ENCODE results near the gene TPSG1. TPM values are rescaled to one million over a fixed set of nuclear protein-coding genes. Genes with fewer than 3 reads are reported as not detected.

The TPSG1 gene
- total and polyA plus RNA-seq, 2 of the 13 experiments (the other 11 are each of a cell fraction or from before 2014, with no cell fraction given): not detected

- TF ChIP-seq ZNF263 (CRISPR knock-in tag; IDR thresholded peaks at IDR 0.05) (peak; percentile 65), ZNF878 (CRISPR knock-in tag; IDR thresholded peaks at IDR 0.05) (peak; percentile 60; the same call in 1 of the 2 replicates), BORCS8-MEF2B (CRISPR knock-in tag; IDR thresholded peaks at IDR 0.05) (peak; percentile 95), ZFP62 (CRISPR knock-in tag; IDR thresholded peaks at IDR 0.05) (no peak), MAZ (IDR thresholded peaks at IDR 0.05; ENCODE audit: borderline replicate concordance, low read depth, low read length) (no peak), MAZ (CRISPR knock-in tag; IDR thresholded peaks at IDR 0.05; ENCODE audit: low read depth) (0 out of 2 replicates have a peak, but pooled peaks have one; percentile 41), TBL1XR1 (IDR thresholded peaks at IDR 0.05; ENCODE audit: borderline replicate concordance, low read length, partially characterized antibody) (no peak), ZBTB38 (CRISPR knock-in tag; IDR thresholded peaks at IDR 0.05) (peak; percentile 31; the same call in 1 of the 2 replicates), IKZF4 (CRISPR knock-in tag; IDR thresholded peaks at IDR 0.05; ENCODE audit: borderline replicate concordance, low read depth, not compliant biosample characterization) (no peak), ATRX (CRISPR knock-in tag; IDR thresholded peaks at IDR 0.05; ENCODE audit: borderline replicate concordance) (no peak), ZNF124 (CRISPR knock-in tag; IDR thresholded peaks at IDR 0.05) (peak; percentile 79; the same call in 1 of the 2 replicates), ZNF331 (CRISPR knock-in tag; IDR thresholded peaks at IDR 0.05) (peak; percentile 93), PPARG (CRISPR knock-in tag; conservative IDR thresholded peaks at IDR 0.05) (peak; percentile 61; the same call in 1 of the 2 replicates), SNAPC2 (CRISPR knock-in tag; IDR thresholded peaks at IDR 0.05) (no peak)
- TF ChIP-seq, protein P1, sequence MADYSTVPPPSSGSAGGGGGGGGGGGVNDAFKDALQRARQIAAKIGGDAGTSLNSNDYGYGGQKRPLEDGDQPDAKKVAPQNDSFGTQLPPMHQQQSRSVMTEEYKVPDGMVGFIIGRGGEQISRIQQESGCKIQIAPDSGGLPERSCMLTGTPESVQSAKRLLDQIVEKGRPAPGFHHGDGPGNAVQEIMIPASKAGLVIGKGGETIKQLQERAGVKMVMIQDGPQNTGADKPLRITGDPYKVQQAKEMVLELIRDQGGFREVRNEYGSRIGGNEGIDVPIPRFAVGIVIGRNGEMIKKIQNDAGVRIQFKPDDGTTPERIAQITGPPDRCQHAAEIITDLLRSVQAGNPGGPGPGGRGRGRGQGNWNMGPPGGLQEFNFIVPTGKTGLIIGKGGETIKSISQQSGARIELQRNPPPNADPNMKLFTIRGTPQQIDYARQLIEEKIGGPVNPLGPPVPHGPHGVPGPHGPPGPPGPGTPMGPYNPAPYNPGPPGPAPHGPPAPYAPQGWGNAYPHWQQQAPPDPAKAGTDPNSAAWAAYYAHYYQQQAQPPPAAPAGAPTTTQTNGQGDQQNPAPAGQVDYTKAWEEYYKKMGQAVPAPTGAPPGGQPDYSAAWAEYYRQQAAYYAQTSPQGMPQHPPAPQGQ (CRISPR knock-in tag; IDR thresholded peaks at IDR 0.05; ENCODE audit: borderline replicate concordance): no peak
- TF ChIP-seq, protein P2, sequence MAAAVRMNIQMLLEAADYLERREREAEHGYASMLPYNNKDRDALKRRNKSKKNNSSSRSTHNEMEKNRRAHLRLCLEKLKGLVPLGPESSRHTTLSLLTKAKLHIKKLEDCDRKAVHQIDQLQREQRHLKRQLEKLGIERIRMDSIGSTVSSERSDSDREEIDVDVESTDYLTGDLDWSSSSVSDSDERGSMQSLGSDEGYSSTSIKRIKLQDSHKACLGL (CRISPR knock-in tag; IDR thresholded peaks at IDR 0.05): peak; percentile 79
- TF ChIP-seq, protein P3, sequence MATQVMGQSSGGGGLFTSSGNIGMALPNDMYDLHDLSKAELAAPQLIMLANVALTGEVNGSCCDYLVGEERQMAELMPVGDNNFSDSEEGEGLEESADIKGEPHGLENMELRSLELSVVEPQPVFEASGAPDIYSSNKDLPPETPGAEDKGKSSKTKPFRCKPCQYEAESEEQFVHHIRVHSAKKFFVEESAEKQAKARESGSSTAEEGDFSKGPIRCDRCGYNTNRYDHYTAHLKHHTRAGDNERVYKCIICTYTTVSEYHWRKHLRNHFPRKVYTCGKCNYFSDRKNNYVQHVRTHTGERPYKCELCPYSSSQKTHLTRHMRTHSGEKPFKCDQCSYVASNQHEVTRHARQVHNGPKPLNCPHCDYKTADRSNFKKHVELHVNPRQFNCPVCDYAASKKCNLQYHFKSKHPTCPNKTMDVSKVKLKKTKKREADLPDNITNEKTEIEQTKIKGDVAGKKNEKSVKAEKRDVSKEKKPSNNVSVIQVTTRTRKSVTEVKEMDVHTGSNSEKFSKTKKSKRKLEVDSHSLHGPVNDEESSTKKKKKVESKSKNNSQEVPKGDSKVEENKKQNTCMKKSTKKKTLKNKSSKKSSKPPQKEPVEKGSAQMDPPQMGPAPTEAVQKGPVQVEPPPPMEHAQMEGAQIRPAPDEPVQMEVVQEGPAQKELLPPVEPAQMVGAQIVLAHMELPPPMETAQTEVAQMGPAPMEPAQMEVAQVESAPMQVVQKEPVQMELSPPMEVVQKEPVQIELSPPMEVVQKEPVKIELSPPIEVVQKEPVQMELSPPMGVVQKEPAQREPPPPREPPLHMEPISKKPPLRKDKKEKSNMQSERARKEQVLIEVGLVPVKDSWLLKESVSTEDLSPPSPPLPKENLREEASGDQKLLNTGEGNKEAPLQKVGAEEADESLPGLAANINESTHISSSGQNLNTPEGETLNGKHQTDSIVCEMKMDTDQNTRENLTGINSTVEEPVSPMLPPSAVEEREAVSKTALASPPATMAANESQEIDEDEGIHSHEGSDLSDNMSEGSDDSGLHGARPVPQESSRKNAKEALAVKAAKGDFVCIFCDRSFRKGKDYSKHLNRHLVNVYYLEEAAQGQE (IDR thresholded peaks at IDR 0.05; ENCODE audit: borderline replicate concordance in 1 of 2, low read depth in 1 of 2, low read length in 2 of 2): peak in 1 of 2 experiments; percentile 98
- TF ChIP-seq, protein P4, sequence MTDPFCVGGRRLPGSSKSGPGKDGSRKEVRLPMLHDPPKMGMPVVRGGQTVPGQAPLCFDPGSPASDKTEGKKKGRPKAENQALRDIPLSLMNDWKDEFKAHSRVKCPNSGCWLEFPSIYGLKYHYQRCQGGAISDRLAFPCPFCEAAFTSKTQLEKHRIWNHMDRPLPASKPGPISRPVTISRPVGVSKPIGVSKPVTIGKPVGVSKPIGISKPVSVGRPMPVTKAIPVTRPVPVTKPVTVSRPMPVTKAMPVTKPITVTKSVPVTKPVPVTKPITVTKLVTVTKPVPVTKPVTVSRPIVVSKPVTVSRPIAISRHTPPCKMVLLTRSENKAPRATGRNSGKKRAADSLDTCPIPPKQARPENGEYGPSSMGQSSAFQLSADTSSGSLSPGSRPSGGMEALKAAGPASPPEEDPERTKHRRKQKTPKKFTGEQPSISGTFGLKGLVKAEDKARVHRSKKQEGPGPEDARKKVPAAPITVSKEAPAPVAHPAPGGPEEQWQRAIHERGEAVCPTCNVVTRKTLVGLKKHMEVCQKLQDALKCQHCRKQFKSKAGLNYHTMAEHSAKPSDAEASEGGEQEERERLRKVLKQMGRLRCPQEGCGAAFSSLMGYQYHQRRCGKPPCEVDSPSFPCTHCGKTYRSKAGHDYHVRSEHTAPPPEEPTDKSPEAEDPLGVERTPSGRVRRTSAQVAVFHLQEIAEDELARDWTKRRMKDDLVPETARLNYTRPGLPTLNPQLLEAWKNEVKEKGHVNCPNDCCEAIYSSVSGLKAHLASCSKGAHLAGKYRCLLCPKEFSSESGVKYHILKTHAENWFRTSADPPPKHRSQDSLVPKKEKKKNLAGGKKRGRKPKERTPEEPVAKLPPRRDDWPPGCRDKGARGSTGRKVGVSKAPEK (CRISPR knock-in tag; IDR thresholded peaks at IDR 0.05; ENCODE audit: borderline replicate concordance): no peak
These were observed 36.5 kb downstream of the TPSG1 start (continued) for GRCh38 chr16:1188432-1189189.

Data from HepG2 (cell line).